Ovary (tissue), 9 donors: ENCODE measurements around the gene ISCA1. TPM values are rescaled to one million over a fixed set of nuclear protein-coding genes. Genes with fewer than 3 reads are reported as not detected.

Source experiments
- DNase-seq, 5 donors: peaks; one replicate each; pipeline ENCODE4 v3.0.0-alpha.2; 2019 to 2020
- H3K27ac ChIP-seq, 2 donors: fragments of 200-600 bp; one replicate each; pipeline versions ENCODE4 v1.5.1 to v1.8.0; 2019 to 2022
- H3K27me3 ChIP-seq: fragments of 200-600 bp; one replicate; pipeline ENCODE4 v1.8.0; 2022
- H3K36me3 ChIP-seq: fragments of 200-600 bp; sonication (generic); one replicate; pipeline ENCODE4 v1.5.1; 2019
- H3K4me1 ChIP-seq: one replicate; pipeline ENCODE4 v1.8.1; 2013; ENCODE audit warnings: mild to moderate bottlenecking, moderate library complexity; ENCODE audit not compliant: insufficient read depth
- H3K4me3 ChIP-seq: fragments of 200-600 bp; sonication (generic); one replicate; pipeline ENCODE4 v1.5.1; 2017
- H3K9me3 ChIP-seq, 2 donors: fragments of 200-600 bp in 1 of 2; sonication (generic) in 1 of 2; one replicate each; pipeline versions ENCODE4 v1.5.1 to v1.8.1; 2013 to 2019; ENCODE audit warnings: mild to moderate bottlenecking in 1 of 2, moderate library complexity in 1 of 2
- EP300 ChIP-seq: sonication (generic); formaldehyde crosslinking; IDR thresholded peaks from one replicate; pipeline ENCODE4 v1.6.1; 2017; ENCODE audit warnings: antibody characterized with exemption
- POLR2A ChIP-seq: fragments of 450-650 bp; IDR thresholded peaks from one replicate; pipeline ENCODE4 v1.6.1; 2017; ENCODE audit warnings: antibody characterized with exemption, mild to moderate bottlenecking, moderate library complexity
- WGBS, 3 donors: extraction: QIAGEN DNeasy Blood & Tissue Kit in 1 of 3; methylation state at CpG; one replicate each; pipeline versions ENCODE4 v1.1.5 to v1.1.7; 2013 to 2017; 5-methylcytosine and 5-hydroxymethylcytosine counted together
- intact Hi-C, 4 donors: fragments of 100-400 bp; cut with DNase I; formaldehyde crosslinking; loops; one replicate each; pipeline versions ENCODE4 v1.11.0 to v1.15.1; 2022 to 2023
- polyA plus RNA-seq, 2 donors: library from polyadenylated mRNA; stranded (reverse); fragments of 200-250 nt in 1 of 2; fragments of 350-450 nt in 1 of 2; fragmentation: Illumina TruSeq in 1 of 2; extraction: RNeasy Lipid Tissue Mini Kit (QIAGEN cat#74804) in 1 of 2; gene quantifications; one replicate each; pipeline ENCODE4 v1.2.3, GENCODE V29; 2013 to 2014
- total RNA-seq, 7 donors: library from RNA; depleted of rRNA in 2 of 7; stranded (reverse); fragments of >200 nt in 2 of 7; fragmentation: NEBNext Ultra II Directional in 3 of 7; extraction: Animal tissue kit (Norgen Biotek cat#: 25700) in 3 of 7; gene quantifications; one replicate each; pipeline versions ENCODE4 v1.1.0 to v1.2.4, GENCODE V29; 2016 to 2023
- TF ChIP-seq, protein P1 (sequence below), 3 donors: fragments of 450-650 bp in 2 of 3; fragments of 200-600 bp in 1 of 3; IDR thresholded peaks; one replicate each; pipeline versions ENCODE4 v1.5.1 to v1.8.0; 2016 to 2022; ENCODE audit warnings: antibody characterized with exemption in 3 of 3, mild to moderate bottlenecking in 1 of 3
- donor health status: DM: no; HTN: no; CAD: no; lungs with moderate emphysema.
- donor health status: DM: no; HTN: no; CAD: no.
- donor health status: Bipolar disorder and iron deficiency.
- donor health status: DM: yes; HTN: yes; CAD: no.
- donor health status: DM: no; HTN: no; CAD: no.
- donor health status: DM: yes; HTN: yes; CAD: no.

ISCA1 gene
- total and polyA plus RNA-seq, 9 donors: 22.5 to 48.6 (median 32.0) TPM

DNA sequence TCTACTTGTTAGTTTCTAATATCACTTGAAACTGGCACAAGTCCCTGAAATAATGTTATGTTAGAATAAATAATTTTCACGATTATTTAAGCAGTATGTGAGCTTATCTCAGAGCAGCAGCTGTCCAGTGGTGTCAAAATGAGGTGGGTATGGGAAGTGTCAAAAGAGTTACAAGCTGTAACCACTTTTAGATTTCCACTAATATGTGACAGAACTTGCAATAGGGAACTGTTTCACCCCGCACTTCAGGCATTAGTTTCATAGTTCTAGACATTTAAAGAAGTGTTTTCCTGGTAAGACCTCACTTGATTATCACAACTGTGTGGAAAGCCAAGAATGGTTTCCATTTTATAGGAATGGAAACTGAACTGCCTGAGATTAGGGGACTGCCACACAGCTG, 2.9 kb upstream of the ISCA1 start:
- TF ChIP-seq, protein P1, sequence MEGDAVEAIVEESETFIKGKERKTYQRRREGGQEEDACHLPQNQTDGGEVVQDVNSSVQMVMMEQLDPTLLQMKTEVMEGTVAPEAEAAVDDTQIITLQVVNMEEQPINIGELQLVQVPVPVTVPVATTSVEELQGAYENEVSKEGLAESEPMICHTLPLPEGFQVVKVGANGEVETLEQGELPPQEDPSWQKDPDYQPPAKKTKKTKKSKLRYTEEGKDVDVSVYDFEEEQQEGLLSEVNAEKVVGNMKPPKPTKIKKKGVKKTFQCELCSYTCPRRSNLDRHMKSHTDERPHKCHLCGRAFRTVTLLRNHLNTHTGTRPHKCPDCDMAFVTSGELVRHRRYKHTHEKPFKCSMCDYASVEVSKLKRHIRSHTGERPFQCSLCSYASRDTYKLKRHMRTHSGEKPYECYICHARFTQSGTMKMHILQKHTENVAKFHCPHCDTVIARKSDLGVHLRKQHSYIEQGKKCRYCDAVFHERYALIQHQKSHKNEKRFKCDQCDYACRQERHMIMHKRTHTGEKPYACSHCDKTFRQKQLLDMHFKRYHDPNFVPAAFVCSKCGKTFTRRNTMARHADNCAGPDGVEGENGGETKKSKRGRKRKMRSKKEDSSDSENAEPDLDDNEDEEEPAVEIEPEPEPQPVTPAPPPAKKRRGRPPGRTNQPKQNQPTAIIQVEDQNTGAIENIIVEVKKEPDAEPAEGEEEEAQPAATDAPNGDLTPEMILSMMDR (IDR thresholded peaks at IDR 0.05): no peak
- TF ChIP-seq EP300 (no peak), POLR2A (no peak)
- no peaks in the 10 kb centered on the region for H3K27me3 ChIP-seq
- no peak overlapping the region for H3K27ac ChIP-seq
- WGBS, 3 donors: 31 to 47% (median 41%) methylated on average over 2 of the region's 2 CpGs
- no peaks in the 10 kb centered on the region for H3K36me3 ChIP-seq
- intact Hi-C loops: no loop called here
- peaks cover 3% of the 10 kb centered on the region for H3K4me1 ChIP-seq
- no peak overlapping the region for H3K4me3 ChIP-seq
- no peaks in the 10 kb centered on the region for H3K9me3 ChIP-seq
- DNase-seq: no peak

- TF ChIP-seq EP300: no peak
- TF ChIP-seq, protein P1 (IDR thresholded peaks at IDR 0.05): no peak
- TF ChIP-seq POLR2A: no peak
- 14 to 18% (median 15%) methylated on average over 12 of the region's 12 CpGs for WGBS, 3 donors
- intact Hi-C loops: no loop called here
- peak in 1 of 5 donors; percentile 31 for DNase-seq
- peak overlapping the region; percentile 50 to 94 for H3K27ac ChIP-seq
- H3K9me3 ChIP-seq: no peaks in the 10 kb centered on the region
- H3K4me3 ChIP-seq: peak overlapping the region; percentile 74
- H3K36me3 ChIP-seq: no peaks in the 10 kb centered on the region
- peaks cover 3% of the 10 kb centered on the region for H3K4me1 ChIP-seq
- H3K27me3 ChIP-seq: no peaks in the 10 kb centered on the region
Measured at GRCh38 chr9:86282979-86283535, 719 bp upstream of the ISCA1 start.

- Histone ChIP-seq H3K27ac (peak overlapping the region; percentile 89 to 94), H3K9me3 (no peaks in the 10 kb centered on the region), H3K4me1 (peaks cover 5% of the 10 kb centered on the region), H3K4me3 (peak overlapping the region; percentile 74), H3K36me3 (no peaks in the 10 kb centered on the region), H3K27me3 (no peaks in the 10 kb centered on the region)
- WGBS, 3 donors: 0 to 1% (median 0%) methylated on average over 24 to 31 of the region's 31 CpGs
- DNase-seq: no peak
- TF ChIP-seq EP300: no peak
- TF ChIP-seq, protein P1 (IDR thresholded peaks at IDR 0.05): no peak
- intact Hi-C loops: no loop called here
Measured at GRCh38 chr9:86281593-86282076, 703 bp downstream of the ISCA1 start.

GRCh38 chr9:86280580-86280979, 1.8 kb downstream of the ISCA1 start:
- intact Hi-C loops: no loop called here

More at GRCh38 chr9:86280580-86280979, 1.8 kb downstream of the ISCA1 start:
- no peak for DNase-seq
- Histone ChIP-seq H3K9me3 (no peaks in the 10 kb centered on the region), H3K4me3 (no peak overlapping the region), H3K27me3 (no peaks in the 10 kb centered on the region), H3K27ac (no peak overlapping the region), H3K36me3 (no peaks in the 10 kb centered on the region), H3K4me1 (peaks cover 7% of the 10 kb centered on the region)
- TF ChIP-seq, protein P1 (IDR thresholded peaks at IDR 0.05): no peak
- 93 to 95% (median 95%) methylated on average over 7 of the region's 7 CpGs for WGBS, 3 donors
